ENCODE results near the gene AGXT. TPM values are rescaled to one million over a fixed set of nuclear protein-coding genes. Genes with fewer than 3 reads are reported as not detected.

The AGXT gene
- total and polyA plus RNA-seq, 7 experiments from 2014 or later: not detected

DNA sequence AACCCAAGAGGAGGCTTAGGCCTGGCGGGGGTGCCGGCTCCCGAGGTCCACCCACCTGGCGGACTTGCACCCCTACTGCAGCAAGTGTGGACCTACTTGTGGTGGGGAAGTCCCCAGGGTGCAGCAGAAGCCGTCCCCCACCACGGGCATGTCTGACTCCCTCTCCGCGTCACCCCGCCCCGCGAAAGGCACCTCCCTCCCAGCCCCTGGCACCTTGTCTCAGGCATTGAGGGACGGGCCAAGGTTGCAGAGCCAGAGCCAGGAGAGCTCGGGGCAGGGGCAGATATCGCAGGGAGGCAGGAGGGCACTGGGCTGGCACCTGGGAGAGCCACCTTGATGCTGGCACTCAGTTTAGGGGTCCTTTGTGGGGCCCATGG is 56.6 kb downstream of the AGXT start:
- Histone ChIP-seq H3K4me1 (ENCODE audit: control insufficient read depth in 2 of 2, insufficient read depth in 2 of 2, low read length in 2 of 2) (no peaks in the 10 kb centered on the region), H3K9me3 (ENCODE audit: control insufficient read depth in 2 of 3, low read length in 3 of 3) (no peaks in the 10 kb centered on the region), H3K27ac (ENCODE audit: low read depth, low read length) (no peak overlapping the region), H3K4me3 (ENCODE audit: low read length) (no peak overlapping the region), H3K36me3 (ENCODE audit: control insufficient read depth in 2 of 3, insufficient read depth in 3 of 3, low read length in 3 of 3) (no peaks in the 10 kb centered on the region), H3K27me3 (ENCODE audit: control insufficient read depth in 2 of 2, insufficient read depth in 2 of 2, low read length in 2 of 2) (no peaks in the 10 kb centered on the region)
- peaks cover 0 to 1% (median 0%) of the 10 kb centered on the region in 11 donors for H3K9me3 Mint-ChIP-seq
- peaks cover 0 to 4% (median 0%) of the 10 kb centered on the region in 5 donors for H3K27me3 Mint-ChIP-seq
- CTCF ChIA-PET: no interaction called here
- POLR2A ChIA-PET: no interaction called here
- no peak overlapping the region for H3K27ac Mint-ChIP-seq
- H3K4me3 Mint-ChIP-seq: no peak overlapping the region
- ATAC-seq: peak; percentile 33
- intact Hi-C loops (cut with micrococcal nuclease): no loop called here
- DNase-seq: peak in 1 of 9 donors; percentile 19
- H3K4me1 Mint-ChIP-seq: no peaks in the 10 kb centered on the region
- H3K36me3 Mint-ChIP-seq: no peaks in the 10 kb centered on the region

DNA sequence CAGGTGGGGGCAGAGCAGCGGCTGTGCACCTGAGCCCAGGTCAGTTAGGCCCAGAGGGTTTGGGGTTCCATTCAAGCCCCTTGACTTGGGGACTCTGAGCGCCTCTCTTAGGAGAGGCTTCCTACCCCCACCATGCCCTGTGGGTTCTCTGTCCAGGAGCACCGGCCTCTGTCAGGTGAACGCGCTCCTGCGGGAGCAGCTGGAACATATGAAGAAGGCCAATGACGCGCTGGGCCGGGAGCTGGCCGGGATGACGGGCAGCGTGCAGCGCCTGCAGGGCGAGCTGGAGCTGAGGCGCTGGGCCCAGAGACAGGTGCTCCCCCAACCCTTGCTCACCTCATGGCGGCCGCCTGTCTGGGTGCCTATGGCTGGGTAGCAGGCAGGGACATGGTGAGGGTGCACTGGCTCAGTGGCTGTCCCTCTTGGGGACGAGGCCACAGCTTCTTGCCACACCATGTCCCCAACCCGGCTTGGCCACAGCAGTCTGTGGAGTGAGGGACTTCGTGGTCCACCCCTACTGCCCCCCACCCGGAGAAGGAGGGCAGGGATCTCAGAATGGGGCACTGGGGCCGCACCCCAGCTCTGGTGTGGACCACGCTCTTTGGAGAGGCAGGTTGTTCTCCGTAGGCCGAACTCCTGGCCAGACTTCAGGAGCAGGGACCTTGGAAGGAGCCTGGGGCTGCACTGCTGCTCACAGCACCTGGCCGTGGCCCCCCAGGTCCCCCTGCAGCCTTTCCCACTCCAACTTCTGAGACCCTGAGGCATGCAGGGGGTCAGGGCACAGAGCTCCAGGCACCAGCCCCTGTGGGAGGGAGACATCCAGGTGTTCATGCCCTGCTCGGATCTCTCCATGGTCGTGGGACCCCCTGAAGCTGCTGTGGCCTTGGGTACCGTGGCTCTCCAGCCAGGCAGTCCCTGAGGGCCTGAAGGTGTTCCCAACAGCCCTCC is 57.2 kb downstream of the AGXT start:
- Histone ChIP-seq H3K9me3 (ENCODE audit: control insufficient read depth in 2 of 3, low read length in 3 of 3) (no peaks in the 10 kb centered on the region), H3K36me3 (ENCODE audit: control insufficient read depth in 2 of 3, insufficient read depth in 3 of 3, low read length in 3 of 3) (no peaks in the 10 kb centered on the region), H3K27me3 (ENCODE audit: control insufficient read depth in 2 of 2, insufficient read depth in 2 of 2, low read length in 2 of 2) (no peaks in the 10 kb centered on the region), H3K4me3 (ENCODE audit: low read length) (no peak overlapping the region), H3K27ac (ENCODE audit: low read depth, low read length) (no peak overlapping the region), H3K4me1 (ENCODE audit: control insufficient read depth in 2 of 2, insufficient read depth in 2 of 2, low read length in 2 of 2) (no peaks in the 10 kb centered on the region)
- Mint-ChIP-seq H3K4me1 (no peaks in the 10 kb centered on the region), H3K27me3 (peaks cover 0 to 4% (median 0%) of the 10 kb centered on the region in 5 donors), H3K4me3 (no peak overlapping the region), H3K27ac (no peak overlapping the region), H3K36me3 (no peaks in the 10 kb centered on the region), H3K9me3 (peaks cover 0 to 1% (median 0%) of the 10 kb centered on the region in 11 donors)
- POLR2A ChIA-PET: no interaction called here
- intact Hi-C loops (cut with micrococcal nuclease): no loop called here
- DNase-seq (peak in 2 of 9 donors; percentile 3 to 20), ATAC-seq (peak; percentile 20)
- CTCF ChIA-PET: no interaction called here

DNA sequence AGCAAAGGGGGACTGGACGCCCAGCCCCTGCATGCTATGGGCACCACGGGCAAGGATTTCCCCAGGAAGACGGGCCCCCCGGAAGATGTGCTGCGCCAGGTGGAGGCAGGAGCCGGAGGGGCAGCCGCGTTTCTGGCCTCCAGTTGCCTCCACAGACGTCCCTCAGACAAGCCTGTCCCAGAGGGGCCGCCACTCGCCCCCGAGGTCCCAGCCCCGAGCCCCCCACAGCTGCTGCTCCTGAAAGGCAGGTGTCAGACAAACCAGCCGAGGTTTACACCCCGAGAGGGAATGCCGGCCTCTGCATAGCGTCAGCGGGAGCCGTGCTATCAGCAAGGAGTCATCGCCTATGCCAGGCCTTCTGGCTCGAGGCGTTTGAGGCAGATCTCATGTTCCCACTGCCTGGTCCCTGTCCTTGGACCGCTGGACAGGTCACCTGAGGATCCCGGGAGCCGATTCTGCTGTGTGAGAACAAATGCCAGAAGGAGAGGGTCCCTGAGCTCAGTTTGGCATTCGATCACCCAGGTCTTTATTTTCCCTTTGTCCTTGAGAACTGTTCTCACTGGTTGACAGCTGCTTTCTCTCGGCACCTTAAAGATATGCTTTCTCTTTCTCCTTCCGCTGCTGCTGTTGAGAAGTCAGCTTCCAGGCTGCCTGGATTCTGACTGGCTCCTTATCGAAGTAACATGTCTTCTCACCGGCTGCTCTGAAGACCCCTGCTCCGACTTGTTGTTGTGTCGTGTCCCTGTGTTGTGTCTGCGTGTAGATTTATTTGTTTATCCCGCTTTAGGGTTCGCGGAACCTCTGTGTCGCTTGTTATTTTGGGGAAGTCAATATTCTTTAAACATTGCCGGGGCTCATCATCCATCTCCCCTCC is 58.1 kb downstream of the AGXT start:
- ChIA-PET CTCF (no interaction called here), POLR2A (no interaction called here)
- Histone ChIP-seq H3K4me3 (ENCODE audit: low read length) (no peak overlapping the region), H3K36me3 (ENCODE audit: control insufficient read depth in 2 of 3, insufficient read depth in 3 of 3, low read length in 3 of 3) (no peaks in the 10 kb centered on the region), H3K9me3 (ENCODE audit: control insufficient read depth in 2 of 3, low read length in 3 of 3) (no peaks in the 10 kb centered on the region), H3K27me3 (ENCODE audit: control insufficient read depth in 2 of 2, insufficient read depth in 2 of 2, low read length in 2 of 2) (no peaks in the 10 kb centered on the region), H3K27ac (ENCODE audit: low read depth, low read length) (no peak overlapping the region), H3K4me1 (ENCODE audit: control insufficient read depth in 2 of 2, insufficient read depth in 2 of 2, low read length in 2 of 2) (no peaks in the 10 kb centered on the region)
- H3K27me3 Mint-ChIP-seq: peaks cover 0 to 4% (median 0%) of the 10 kb centered on the region in 5 donors
- no peak overlapping the region for H3K4me3 Mint-ChIP-seq
- intact Hi-C loops (cut with micrococcal nuclease): no loop called here
- H3K36me3 Mint-ChIP-seq: no peaks in the 10 kb centered on the region
- H3K27ac Mint-ChIP-seq: peak overlapping the region in 1 of 9 donors; percentile 2
- H3K4me1 Mint-ChIP-seq: no peaks in the 10 kb centered on the region
- peaks cover 0 to 1% (median 0%) of the 10 kb centered on the region in 11 donors for H3K9me3 Mint-ChIP-seq
- ATAC-seq: no peak
- DNase-seq: peak in 2 of 9 donors; percentile 9 to 19

GRCh38 chr2:240927390-240927781 is 58.8 kb downstream of the AGXT start:
- Mint-ChIP-seq H3K9me3 (peaks cover 0 to 1% (median 0%) of the 10 kb centered on the region in 11 donors), H3K36me3 (no peaks in the 10 kb centered on the region), H3K27me3 (peaks cover 0 to 4% (median 0%) of the 10 kb centered on the region in 5 donors), H3K4me1 (no peaks in the 10 kb centered on the region), H3K4me3 (no peak overlapping the region), H3K27ac (peak overlapping the region in 1 of 9 donors; percentile 2)
- Histone ChIP-seq H3K4me3 (ENCODE audit: low read length) (no peak overlapping the region), H3K9me3 (ENCODE audit: control insufficient read depth in 2 of 3, low read length in 3 of 3) (no peaks in the 10 kb centered on the region), H3K27me3 (ENCODE audit: control insufficient read depth in 2 of 2, insufficient read depth in 2 of 2, low read length in 2 of 2) (no peaks in the 10 kb centered on the region), H3K4me1 (ENCODE audit: control insufficient read depth in 2 of 2, insufficient read depth in 2 of 2, low read length in 2 of 2) (no peaks in the 10 kb centered on the region), H3K36me3 (ENCODE audit: control insufficient read depth in 2 of 3, insufficient read depth in 3 of 3, low read length in 3 of 3) (no peaks in the 10 kb centered on the region), H3K27ac (ENCODE audit: low read depth, low read length) (no peak overlapping the region)
- DNase-seq: no peak
- POLR2A ChIA-PET: no interaction called here
- ATAC-seq: no peak
- CTCF ChIA-PET: interaction anchor here (0.6 kb wide), 1 partner anchor 719 kb away, joined by 3 read pairs; no protein-coding TSS in a partner anchor
- intact Hi-C loops (cut with micrococcal nuclease): no loop called here

- H3K27me3 ChIP-seq (ENCODE audit: control insufficient read depth in 2 of 2, insufficient read depth in 2 of 2, low read length in 2 of 2): no peaks in the 10 kb centered on the region
- Mint-ChIP-seq H3K9me3 (peaks cover 0 to 1% (median 0%) of the 10 kb centered on the region in 11 donors), H3K4me3 (no peak overlapping the region), H3K36me3 (no peaks in the 10 kb centered on the region), H3K27ac (no peak overlapping the region), H3K4me1 (no peaks in the 10 kb centered on the region), H3K27me3 (peaks cover 0 to 4% (median 0%) of the 10 kb centered on the region in 5 donors)
- H3K36me3 ChIP-seq (ENCODE audit: control insufficient read depth in 2 of 3, insufficient read depth in 3 of 3, low read length in 3 of 3): no peaks in the 10 kb centered on the region
- no peaks in the 10 kb centered on the region for H3K4me1 ChIP-seq (ENCODE audit: control insufficient read depth in 2 of 2, insufficient read depth in 2 of 2, low read length in 2 of 2)
- DNase-seq (peak in 2 of 9 donors; percentile 2 to 15), ATAC-seq (no peak)
- no peak overlapping the region for H3K27ac ChIP-seq (ENCODE audit: low read depth, low read length)
- H3K9me3 ChIP-seq (ENCODE audit: control insufficient read depth in 2 of 3, low read length in 3 of 3): no peaks in the 10 kb centered on the region
- CTCF ChIA-PET: no interaction called here
- intact Hi-C loops (cut with micrococcal nuclease): no loop called here
- no peak overlapping the region for H3K4me3 ChIP-seq (ENCODE audit: low read length)
- POLR2A ChIA-PET: no interaction called here
Observed at GRCh38 chr2:240928476-240929363, 60.1 kb downstream of the AGXT start.
